ENCODE results near the gene ST3GAL3. TPM values are rescaled to one million over a fixed set of nuclear protein-coding genes. Genes with fewer than 3 reads are reported as not detected.

The ST3GAL3 gene
- total RNA-seq, 1 experiment from 2014 or later, result 19.3 TPM

- intact Hi-C loops (cut with micrococcal nuclease; ENCODE audit: unreplicated experiment), result no loop called here
- H2AFZ ChIP-seq, result no peak overlapping the region
- H3K36me3 ChIP-seq (ENCODE audit: low read depth), result no peaks in the 10 kb centered on the region
Measured at GRCh38 chr1:43890815-43891214, 183.5 kb downstream of the ST3GAL3 start.

GRCh38 chr1:43893006-43893405, 185.7 kb downstream of the ST3GAL3 start:
- Histone ChIP-seq H3K4me3 (no peak overlapping the region), H3K79me2 (ENCODE audit: low read depth) (no peaks in the 10 kb centered on the region), H2AFZ (no peak overlapping the region), H3K27ac (no peak overlapping the region), H3K27me3 (ENCODE audit: insufficient read depth, low read depth) (no peaks in the 10 kb centered on the region), H3F3A (ENCODE audit: insufficient read depth, low read depth) (no peaks in the 10 kb centered on the region), H3K9me2 (ENCODE audit: insufficient read depth) (no peaks in the 10 kb centered on the region), H3K4me1 (replicated peaks; ENCODE audit: insufficient read depth) (no peaks in the 10 kb centered on the region), H3K36me3 (ENCODE audit: low read depth) (no peaks in the 10 kb centered on the region), H4K20me1 (ENCODE audit: insufficient read depth) (no peaks in the 10 kb centered on the region), H3K4me2 (no peak overlapping the region), H3K9me3 (ENCODE audit: insufficient read depth, low read depth) (no peaks in the 10 kb centered on the region)
- intact Hi-C loops (cut with micrococcal nuclease; ENCODE audit: unreplicated experiment), result no loop called here
- ChIA-PET POLR2A (ENCODE audit: unreplicated experiment) (no interaction called here), CTCF (no interaction called here)
- no peak for DNase-seq
- no TSS peak for BruUV-seq (replicated peaks)
- TF ChIP-seq EZH2 (IDR thresholded peaks at IDR 0.05; ENCODE audit: low read depth) (no peak), CTCF (conservative IDR thresholded peaks at IDR 0.05) (no peak)

More at GRCh38 chr1:43890815-43891214, 183.5 kb downstream of the ST3GAL3 start:
- Histone ChIP-seq H3K9me2 (ENCODE audit: insufficient read depth) (no peaks in the 10 kb centered on the region), H3K79me2 (ENCODE audit: low read depth) (no peaks in the 10 kb centered on the region), H3K4me2 (no peak overlapping the region), H3K4me3 (no peak overlapping the region), H3K27me3 (ENCODE audit: insufficient read depth, low read depth) (no peaks in the 10 kb centered on the region), H3K27ac (no peak overlapping the region), H3F3A (ENCODE audit: insufficient read depth, low read depth) (no peaks in the 10 kb centered on the region), H3K9me3 (ENCODE audit: insufficient read depth, low read depth) (no peaks in the 10 kb centered on the region), H3K4me1 (replicated peaks; ENCODE audit: insufficient read depth) (0 out of 2 replicates have a peak, but pooled peaks cover 3% of the 10 kb centered on the region), H4K20me1 (ENCODE audit: insufficient read depth) (no peaks in the 10 kb centered on the region)
- no peak for DNase-seq
- POLR2A ChIA-PET (ENCODE audit: unreplicated experiment), result no interaction called here
- CTCF ChIA-PET, result no interaction called here
- TF ChIP-seq EZH2 (IDR thresholded peaks at IDR 0.05; ENCODE audit: low read depth) (no peak), CTCF (conservative IDR thresholded peaks at IDR 0.05) (no peak)
- BruUV-seq (replicated peaks), result no TSS peak

GRCh38 chr1:43898981-43899380, 191.6 kb downstream of the ST3GAL3 start:
- ChIA-PET POLR2A (ENCODE audit: unreplicated experiment) (no interaction called here), CTCF (no interaction called here)
- Histone ChIP-seq H3K36me3 (ENCODE audit: low read depth) (no peaks in the 10 kb centered on the region), H3K27me3 (ENCODE audit: insufficient read depth, low read depth) (no peaks in the 10 kb centered on the region), H3K79me2 (ENCODE audit: low read depth) (no peaks in the 10 kb centered on the region), H3K4me3 (no peak overlapping the region), H3K9me3 (ENCODE audit: insufficient read depth, low read depth) (no peaks in the 10 kb centered on the region), H3K4me2 (no peak overlapping the region), H3K4me1 (replicated peaks; ENCODE audit: insufficient read depth) (no peaks in the 10 kb centered on the region), H3K27ac (no peak overlapping the region), H3K9me2 (ENCODE audit: insufficient read depth) (no peaks in the 10 kb centered on the region), H2AFZ (no peak overlapping the region), H3F3A (ENCODE audit: insufficient read depth, low read depth) (no peaks in the 10 kb centered on the region), H4K20me1 (ENCODE audit: insufficient read depth) (no peaks in the 10 kb centered on the region)
- DNase-seq, result no peak
- no TSS peak for BruUV-seq (replicated peaks)
- intact Hi-C loops (cut with micrococcal nuclease; ENCODE audit: unreplicated experiment), result no loop called here
- TF ChIP-seq CTCF (conservative IDR thresholded peaks at IDR 0.05), result no peak

All from PC-9 (cell line).